GM12801 (cell line): ENCODE results near the gene MAP2.

Source experiments
- TF ChIP-seq, protein P1 (sequence below): IDR thresholded peaks from one replicate; pipeline ENCODE4 v1.5.1; 2011; ENCODE audit warnings: control low read depth; ENCODE audit not compliant: insufficient read length; ENCODE audit errors: extremely low read depth

Gene MAP2

DNA sequence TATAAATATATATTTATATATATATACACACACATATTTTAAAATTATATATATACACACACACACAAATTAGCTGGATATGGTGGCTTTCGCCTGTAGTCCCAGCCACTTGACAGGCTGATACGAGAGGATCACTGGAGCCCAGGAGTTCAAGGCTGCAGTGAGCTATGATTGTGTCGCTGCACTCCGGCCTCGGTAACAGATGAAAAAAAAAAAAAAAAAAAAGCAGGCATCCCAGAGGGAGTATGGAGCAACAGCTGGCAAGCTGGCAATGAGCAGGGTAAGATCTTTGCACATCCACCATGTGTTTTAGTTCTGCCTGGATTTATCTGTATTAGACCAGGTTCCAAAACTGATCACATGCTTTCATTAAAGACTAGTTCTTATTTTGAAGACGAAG lies 170.1 kb downstream of the MAP2 start:
- TF ChIP-seq, protein P1, sequence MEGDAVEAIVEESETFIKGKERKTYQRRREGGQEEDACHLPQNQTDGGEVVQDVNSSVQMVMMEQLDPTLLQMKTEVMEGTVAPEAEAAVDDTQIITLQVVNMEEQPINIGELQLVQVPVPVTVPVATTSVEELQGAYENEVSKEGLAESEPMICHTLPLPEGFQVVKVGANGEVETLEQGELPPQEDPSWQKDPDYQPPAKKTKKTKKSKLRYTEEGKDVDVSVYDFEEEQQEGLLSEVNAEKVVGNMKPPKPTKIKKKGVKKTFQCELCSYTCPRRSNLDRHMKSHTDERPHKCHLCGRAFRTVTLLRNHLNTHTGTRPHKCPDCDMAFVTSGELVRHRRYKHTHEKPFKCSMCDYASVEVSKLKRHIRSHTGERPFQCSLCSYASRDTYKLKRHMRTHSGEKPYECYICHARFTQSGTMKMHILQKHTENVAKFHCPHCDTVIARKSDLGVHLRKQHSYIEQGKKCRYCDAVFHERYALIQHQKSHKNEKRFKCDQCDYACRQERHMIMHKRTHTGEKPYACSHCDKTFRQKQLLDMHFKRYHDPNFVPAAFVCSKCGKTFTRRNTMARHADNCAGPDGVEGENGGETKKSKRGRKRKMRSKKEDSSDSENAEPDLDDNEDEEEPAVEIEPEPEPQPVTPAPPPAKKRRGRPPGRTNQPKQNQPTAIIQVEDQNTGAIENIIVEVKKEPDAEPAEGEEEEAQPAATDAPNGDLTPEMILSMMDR, result no peak

DNA sequence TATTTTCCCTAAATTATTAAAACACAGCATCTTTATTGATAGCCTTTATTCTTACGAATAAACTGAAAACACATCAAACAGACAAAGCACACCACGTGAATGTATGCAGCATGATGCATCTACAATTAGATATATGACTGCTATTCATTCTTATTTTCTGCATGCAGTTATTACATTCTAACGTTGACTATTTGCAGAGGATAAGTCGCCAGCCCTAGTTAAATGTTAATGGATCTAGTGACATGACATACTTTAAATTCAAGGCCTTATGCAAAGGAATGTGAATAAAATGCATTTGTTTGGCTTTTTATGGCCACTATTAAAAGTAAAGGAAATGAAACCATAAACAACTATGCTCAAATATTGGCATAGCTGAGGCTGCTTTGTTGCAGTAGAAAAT lies 172.4 kb downstream of the MAP2 start:
- TF ChIP-seq, protein P1, result no peak

DNA sequence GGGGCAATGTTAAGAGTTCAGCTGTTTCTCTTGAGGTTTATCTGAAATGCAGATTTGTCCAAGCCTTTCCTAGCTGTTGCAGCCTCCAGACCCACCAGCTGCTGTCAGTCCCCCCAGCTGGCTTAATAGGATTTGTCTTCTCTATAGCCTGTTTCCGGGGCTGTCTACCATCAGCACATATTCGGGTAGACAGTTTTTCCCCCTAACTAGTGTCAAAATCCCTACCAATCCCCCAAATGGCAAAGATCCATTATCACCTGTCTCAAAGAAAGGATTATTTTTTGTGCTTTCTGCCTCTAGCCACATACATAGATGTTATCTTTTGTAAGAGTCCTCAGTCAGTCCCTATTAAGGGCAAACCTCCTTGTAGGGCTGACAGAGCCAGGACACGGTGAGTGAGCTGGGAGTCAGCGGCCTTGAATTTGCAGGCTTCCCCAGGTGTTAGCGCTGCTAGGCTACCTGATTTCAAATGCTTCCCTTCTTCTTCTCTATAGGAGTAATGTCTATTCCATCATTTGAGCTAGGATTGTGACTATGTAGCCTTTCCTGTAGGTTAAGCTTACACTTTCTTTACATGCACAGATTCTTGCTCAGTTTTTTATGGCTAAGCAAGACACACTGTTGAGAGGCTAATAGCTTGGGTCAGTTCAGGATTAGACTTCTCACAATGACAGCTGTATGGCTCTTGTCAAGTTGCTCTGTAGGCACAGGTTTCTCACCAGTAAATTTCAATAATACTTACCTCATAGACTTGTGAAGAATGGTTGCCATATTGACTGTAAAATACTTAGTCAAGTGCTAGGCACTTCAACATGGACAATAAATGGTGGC lies 176.7 kb downstream of the MAP2 start:
- TF ChIP-seq, protein P1, result no peak

DNA sequence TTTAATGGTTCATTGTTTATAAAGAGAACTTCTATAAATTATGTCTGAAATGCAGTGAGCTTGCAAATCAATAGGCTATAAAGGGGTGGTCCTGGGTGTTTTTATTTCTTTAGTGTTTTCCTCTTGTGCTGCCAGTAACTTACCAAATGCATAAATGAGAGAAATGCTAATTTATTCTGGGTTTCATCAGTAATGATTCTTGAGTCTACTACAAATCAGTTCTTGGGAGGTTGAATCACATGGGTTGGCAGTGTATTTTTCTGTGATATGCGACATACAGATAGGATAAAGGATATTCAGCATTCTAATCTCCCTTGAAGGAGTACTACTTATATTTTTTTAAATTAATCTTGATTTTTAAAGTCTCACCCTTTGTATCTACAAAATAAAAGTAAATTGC lies 177.7 kb downstream of the MAP2 start:
- TF ChIP-seq, protein P1, result no peak

DNA sequence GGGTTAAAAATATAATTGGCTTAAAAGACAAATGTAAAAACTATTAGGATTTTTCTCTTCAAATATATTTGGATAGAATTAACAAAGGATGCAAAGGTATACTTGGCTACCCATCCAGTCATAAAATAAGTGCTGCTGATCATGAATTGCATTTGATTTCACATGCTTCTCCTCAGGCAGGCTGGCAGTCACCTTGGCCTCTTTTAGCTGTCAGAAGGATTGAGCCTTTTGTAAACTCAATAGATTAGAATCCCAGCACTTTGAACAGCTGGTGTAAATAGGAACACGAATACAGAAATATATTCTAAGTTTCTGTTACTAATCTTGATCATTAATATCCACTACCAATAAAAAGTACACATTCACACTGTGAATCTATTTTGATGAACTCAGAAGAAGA lies 178.4 kb downstream of the MAP2 start:
- TF ChIP-seq, protein P1, result no peak

DNA sequence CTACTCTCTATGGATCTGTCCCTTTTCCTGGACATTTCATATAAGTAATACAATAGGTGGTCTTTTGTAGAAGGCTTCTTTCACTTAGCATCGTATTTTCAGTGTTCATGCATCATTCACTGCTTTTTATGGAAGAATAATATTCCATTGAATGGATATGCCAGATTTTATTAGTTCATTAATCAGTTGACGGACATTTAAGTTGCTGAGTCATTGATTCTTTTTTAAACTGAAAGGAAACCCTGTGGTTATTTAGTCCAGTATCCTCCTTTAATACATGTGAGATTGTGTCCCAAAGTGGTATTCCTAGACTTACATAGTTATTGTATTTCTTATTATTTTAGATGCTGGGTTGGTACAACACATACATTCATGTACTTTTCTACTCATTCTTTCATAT lies 185.7 kb downstream of the MAP2 start:
- TF ChIP-seq, protein P1, result no peak

DNA sequence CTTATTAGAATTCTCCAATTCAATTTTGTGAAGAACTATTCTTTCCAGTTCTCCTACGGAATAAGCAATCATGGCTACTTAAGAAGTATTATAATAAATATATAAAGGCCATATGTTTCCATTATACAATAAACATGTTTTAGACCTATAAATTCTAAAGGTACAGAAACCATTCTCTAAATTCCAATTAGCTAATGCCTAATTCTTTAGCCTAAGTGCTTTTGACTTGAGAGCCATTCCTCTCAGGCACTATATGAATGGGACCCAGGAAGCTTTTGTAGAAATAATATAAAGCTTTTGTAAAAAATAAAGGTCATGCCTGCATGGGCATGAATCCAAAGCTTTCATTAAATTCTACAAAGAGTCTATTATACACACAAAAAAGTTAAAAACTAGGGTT lies 186.8 kb downstream of the MAP2 start:
- TF ChIP-seq, protein P1, result no peak
